IMR-90 (cell line): Measurements from ENCODE around the gene ZC3H4. TPM values are rescaled to one million over a fixed set of nuclear protein-coding genes. Genes with fewer than 3 reads are reported as not detected.

Experiments
- ATAC-seq: fragments of 200-7000 bp; cut with Tn5 transposase; 2 replicates; pipeline ENCODE4 v1.9.1; 2020; ENCODE audit warnings: low read depth, mild to moderate bottlenecking, moderate library complexity
- BruUV-seq: library from RNA; stranded (reverse); fragments of 400-500 nt; replicated peaks from 2 replicates; lab custom pipeline; 2021; lab: Mats Ljungman, UMichigan
- CTCF ChIA-PET: fragments of 300-600 bp; formaldehyde crosslinking; extraction: SDS; loops from one replicate; lab custom pipeline; 2021; ENCODE audit warnings: antibody characterized with exemption; lab: Yijun Ruan, JAX
- POLR2A ChIA-PET: fragments of 300-600 bp; sonication (Branson Sonifier 250); formaldehyde crosslinking; loops from one replicate; lab custom pipeline; 2022; ENCODE audit warnings: antibody characterized with exemption; ENCODE audit not compliant: unreplicated experiment; lab: Charles Lee
- DNase-seq: peaks from one replicate; pipeline ENCODE4 v3.0.0; 2013
- H2AFZ ChIP-seq: replicated peaks from 2 replicates; pipeline ENCODE3; 2013; ENCODE audit warnings: low read length, mild to moderate bottlenecking; ENCODE audit not compliant: poor library complexity
- H2AK5ac ChIP-seq: 2 replicates; pipeline ENCODE4 v1.6.1; 2013; ENCODE audit warnings: low read depth, low read length, inconsistent platforms
- H2AK9ac ChIP-seq: replicated peaks from 2 replicates; pipeline ENCODE3; 2013; ENCODE audit warnings: mild to moderate bottlenecking, low read depth, low read length, moderate library complexity; ENCODE audit not compliant: poor library complexity
- H2BK120ac ChIP-seq: 2 replicates; pipeline ENCODE4 v1.6.1; 2013; ENCODE audit warnings: low read depth, low read length, inconsistent platforms
- H2BK15ac ChIP-seq: 3 replicates; pipeline ENCODE4 v1.6.1; 2013; ENCODE audit warnings: low read depth, low read length, inconsistent platforms
- H2BK20ac ChIP-seq: 2 replicates; pipeline ENCODE4 v1.6.1; 2013; ENCODE audit warnings: low read depth, mild to moderate bottlenecking, inconsistent platforms, low read length, moderate library complexity
- H2BK5ac ChIP-seq: 2 replicates; pipeline ENCODE4 v1.6.1; 2013; ENCODE audit warnings: mild to moderate bottlenecking, low read depth, low read length, inconsistent platforms; ENCODE audit not compliant: poor library complexity, severe bottlenecking
- H3K14ac ChIP-seq: replicated peaks from 2 replicates; pipeline ENCODE4 v1.6.1; 2013; ENCODE audit warnings: low read depth, low read length, inconsistent platforms
- H3K18ac ChIP-seq: 2 replicates; pipeline ENCODE4 v1.6.1; 2013; ENCODE audit warnings: low read depth, low read length, control low read depth
- H3K23ac ChIP-seq: 2 replicates; pipeline ENCODE4 v1.6.1; 2013; ENCODE audit warnings: low read depth, low read length, inconsistent platforms
- H3K27ac ChIP-seq: 2 replicates; pipeline ENCODE4 v1.5.1; 2013; ENCODE audit warnings: mild to moderate bottlenecking, control low read depth, low read length; ENCODE audit not compliant: insufficient read depth
- H3K27me3 ChIP-seq: 2 replicates; pipeline ENCODE4 v1.6.1; 2013; ENCODE audit warnings: low read length; ENCODE audit not compliant: control insufficient read depth, insufficient read depth
- H3K36me3 ChIP-seq: 2 replicates; pipeline ENCODE4 v1.6.1; 2013; ENCODE audit warnings: low read length, mixed read lengths; ENCODE audit not compliant: control insufficient read depth, insufficient read depth
- H3K4ac ChIP-seq: 2 replicates; pipeline ENCODE4 v1.6.1; 2013; ENCODE audit warnings: low read depth, low read length, inconsistent platforms
- H3K4me1 ChIP-seq: 2 replicates; pipeline ENCODE4 v1.6.1; 2013; ENCODE audit warnings: low read length, mixed read lengths; ENCODE audit not compliant: control insufficient read depth, insufficient read depth
- H3K4me2 ChIP-seq: 2 replicates; pipeline ENCODE4 v1.6.1; 2013; ENCODE audit warnings: low read depth, mild to moderate bottlenecking, control low read depth, low read length, moderate library complexity
- H3K4me3 ChIP-seq: 2 replicates; pipeline ENCODE4 v1.5.1; 2013; ENCODE audit warnings: low read depth, mild to moderate bottlenecking, control low read depth, low read length, moderate library complexity; ENCODE audit not compliant: insufficient read depth
- H3K56ac ChIP-seq: 2 replicates; pipeline ENCODE4 v1.6.1; 2013; ENCODE audit warnings: low read length, inconsistent platforms; ENCODE audit not compliant: insufficient read depth; ENCODE audit errors: extremely low read depth
- H3K79me1 ChIP-seq, 2 experiments: 2 replicates each; pipeline ENCODE4 v1.6.1; 2013; ENCODE audit warnings: low read length in 2 of 2, inconsistent platforms in 1 of 2, low read depth in 1 of 2
- H3K9ac ChIP-seq: 2 replicates; pipeline ENCODE4 v1.6.1; 2013; ENCODE audit warnings: low read depth, low read length, control low read depth
- H3K9me1 ChIP-seq: 2 replicates; pipeline ENCODE4 v1.6.1; 2013; ENCODE audit warnings: low read length, inconsistent platforms; ENCODE audit not compliant: insufficient read depth
- H3K9me3 ChIP-seq: 2 replicates; pipeline ENCODE4 v1.6.1; 2013; ENCODE audit warnings: low read length; ENCODE audit not compliant: control insufficient read depth, insufficient read depth
- H4K20me1 ChIP-seq: 2 replicates; pipeline ENCODE4 v1.6.1; 2013; ENCODE audit warnings: low read length, inconsistent platforms; ENCODE audit not compliant: insufficient read depth
- H4K5ac ChIP-seq: 2 replicates; pipeline ENCODE4 v1.6.1; 2013; ENCODE audit warnings: mild to moderate bottlenecking, low read depth, low read length, control low read depth
- H4K8ac ChIP-seq, 2 experiments: 2 replicates each; pipeline ENCODE4 v1.6.1; 2013; ENCODE audit warnings: low read depth in 2 of 2, low read length in 2 of 2, control low read depth in 1 of 2, inconsistent platforms in 1 of 2
- H4K91ac ChIP-seq: 2 replicates; pipeline ENCODE4 v1.6.1; 2013; ENCODE audit warnings: low read depth, low read length, inconsistent platforms; ENCODE audit not compliant: insufficient read depth
- CEBPB ChIP-seq: IDR thresholded peaks from 2 replicates; pipeline ENCODE4 v1.6.1; 2012; ENCODE audit warnings: low read depth, low read length, improper control_type of control experiment
- CHD1 ChIP-seq: IDR thresholded peaks from 2 replicates; pipeline ENCODE4 v1.6.1; 2012; ENCODE audit warnings: low read depth, low read length, improper control_type of control experiment
- FOS ChIP-seq: fragments of 150-350 bp; IDR thresholded peaks from 2 replicates; pipeline ENCODE4 v1.6.1; 2016; ENCODE audit warnings: low read depth, low read length
- MAFK ChIP-seq: IDR thresholded peaks from 2 replicates; pipeline ENCODE4 v1.6.1; 2012; ENCODE audit warnings: low read depth, low read length, improper control_type of control experiment
- MAZ ChIP-seq: IDR thresholded peaks from 2 replicates; pipeline ENCODE4 v1.6.1; 2012; ENCODE audit warnings: low read depth, mild to moderate bottlenecking, low read length, improper control_type of control experiment, moderate library complexity, borderline replicate concordance
- NFE2L2 ChIP-seq: fragments of 150-350 bp; IDR thresholded peaks from 2 replicates; pipeline ENCODE4 v1.6.1; 2016; ENCODE audit warnings: low read depth, mild to moderate bottlenecking, low read length
- RAD21 ChIP-seq: IDR thresholded peaks from 2 replicates; pipeline ENCODE4 v1.6.1; 2012; ENCODE audit warnings: low read length, improper control_type of control experiment
- WGBS, 2 experiments: methylation state at CpG; one replicate each; pipeline versions ENCODE4 v1.1.5 to v1.1.7; 2013; ENCODE audit warnings: missing lambda C conversion rate in 2 of 2; ENCODE audit not compliant: insufficient read length in 1 of 2; ENCODE audit errors: extremely low coverage in 2 of 2; 5-methylcytosine and 5-hydroxymethylcytosine counted together
- dilution Hi-C: fragments of 300-500 bp; cut with HindIII; formaldehyde crosslinking; loops from one replicate; pipeline ENCODE4 v1.14.3; 2018; ENCODE audit warnings: low sequenced_read_pairs; ENCODE audit not compliant: unreplicated experiment
- in situ Hi-C: fragments of 300-500 bp; cut with MboI; formaldehyde crosslinking; loops from 3 replicates; pipeline ENCODE4 v1.14.3; 2019; ENCODE audit warnings: low sequenced_read_pairs, inconsistent platforms, mixed read lengths
- intact Hi-C: fragments of 100-400 bp; cut with micrococcal nuclease; formaldehyde crosslinking; loops from 2 replicates; pipeline ENCODE4 v1.10.0; 2022
- polyA plus RNA-seq, 3 experiments: library from polyadenylated mRNA; depleted of rRNA; stranded (reverse); fragments of >200 nt; gene quantifications; 2 replicates each; pipeline ENCODE4 v1.2.3, GENCODE V29; 2012; ENCODE audit warnings: low replicate concordance in 1 of 3
- total RNA-seq: library from RNA; depleted of rRNA; stranded (reverse); fragments of >200 nt; gene quantifications from 2 replicates; pipeline ENCODE4 v1.2.3, GENCODE V29; 2012
- TF ChIP-seq, protein P1 (sequence below): fragments of 150-350 bp; IDR thresholded peaks from 2 replicates; pipeline ENCODE4 v1.6.1; 2017; ENCODE audit warnings: mild to moderate bottlenecking, antibody characterized with exemption, low read length, low read depth
- TF ChIP-seq, protein P2 (sequence below): fragments of 150-350 bp; IDR thresholded peaks from 2 replicates; pipeline ENCODE4 v1.6.1; 2016; ENCODE audit warnings: low read depth, mild to moderate bottlenecking, low read length, moderate library complexity, borderline replicate concordance

ZC3H4 gene
- total and polyA plus RNA-seq, 2 of the 4 experiments (the other 2 are of a cell fraction): 3.9 to 8.9 TPM

DNA sequence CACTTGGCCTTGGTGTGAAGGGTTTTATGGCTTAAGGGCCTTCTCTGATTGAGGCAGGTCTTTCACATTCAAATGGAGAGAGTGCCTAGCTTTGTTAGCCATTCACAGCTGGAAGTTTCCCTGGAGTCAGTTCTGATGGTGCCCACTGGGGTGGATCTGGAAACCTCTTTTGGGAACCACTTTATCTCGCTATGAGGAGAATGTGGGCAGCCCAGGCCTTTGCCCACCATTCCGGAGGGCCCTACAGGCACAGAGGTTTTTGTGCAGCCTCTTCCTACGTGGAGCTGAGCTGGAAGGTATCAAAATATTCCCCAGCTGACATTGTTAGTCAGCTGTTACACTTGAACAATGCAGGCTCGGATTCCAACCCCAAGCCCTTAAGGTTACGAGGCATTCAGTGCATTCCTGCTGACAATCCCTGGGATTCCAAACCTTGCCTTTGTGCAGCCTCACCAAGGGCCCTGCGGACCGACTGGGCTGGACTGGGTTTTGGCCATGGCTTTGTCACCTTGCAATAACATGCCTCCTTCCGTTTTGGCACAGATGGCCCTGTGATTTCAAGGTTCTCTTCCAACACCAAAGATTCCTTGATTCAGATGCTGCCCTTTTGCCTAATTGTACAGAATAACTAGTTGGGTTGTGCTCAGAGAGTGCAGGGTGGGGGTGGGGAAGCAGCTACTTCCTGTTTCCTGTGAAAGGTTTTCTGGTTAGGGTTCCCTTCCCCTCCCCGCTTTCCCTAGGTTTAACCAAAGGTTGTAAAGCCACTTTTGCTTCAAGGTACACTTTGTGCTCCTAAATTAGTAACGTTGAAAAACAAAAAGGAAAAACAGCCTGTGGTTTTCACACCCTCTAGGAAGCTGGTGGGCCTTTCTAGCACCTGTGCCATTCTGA lies 44.1 kb upstream of the ZC3H4 start:
- Histone ChIP-seq H2AK5ac (peak overlapping the region; percentile 72; the same call in 1 of the 2 replicates), H3K36me3 (peaks cover 32% of the 10 kb centered on the region), H4K20me1 (peaks cover 15% of the 10 kb centered on the region; the same call in 1 of the 2 replicates), H3K14ac (peak overlapping the region; percentile 57), H3K18ac (peak overlapping the region; percentile 93), H3K4me1 (peaks cover 27% of the 10 kb centered on the region), H3K9me3 (no peaks in the 10 kb centered on the region), H2AFZ (peak overlapping the region; percentile 71), H2BK5ac (peak overlapping the region; percentile 92), H3K9ac (peak overlapping the region; percentile 42; the same call in 1 of the 2 replicates), H3K23ac (peak overlapping the region; percentile 47; the same call in 1 of the 2 replicates), H4K5ac (peak overlapping the region; percentile 75), H3K4me2 (peak overlapping the region; percentile 75), H2BK120ac (peak overlapping the region; percentile 17; the same call in 1 of the 2 replicates), H3K9me1 (peaks cover 12% of the 10 kb centered on the region), H4K8ac (peak overlapping the region; percentile 32 to 89; a peak in 3 of 4 replicates), H4K91ac (peak overlapping the region; percentile 66), H3K56ac (peak overlapping the region; percentile 19; the same call in 1 of the 2 replicates), H2AK9ac (peak overlapping the region; percentile 92), H3K4ac (peak overlapping the region; percentile 62), H3K4me3 (no peak overlapping the region), H3K27ac (peak overlapping the region; percentile 78), H2BK20ac (peak overlapping the region; percentile 11; the same call in 1 of the 2 replicates), H3K79me1 (peaks cover 34 to 80% of the 10 kb centered on the region in 2 experiments), H2BK15ac (peak overlapping the region; percentile 37; the same call in 1 of the 3 replicates), H3K27me3 (no peaks in the 10 kb centered on the region)
- dilution Hi-C loops (no loop called here), intact Hi-C loops (no loop called here), in situ Hi-C loops (no loop called here)
- DNase-seq (peak; percentile 72), ATAC-seq (peak; percentile 69)
- WGBS, 2 experiments: 46% methylated on average over 6 of the region's 10 CpGs; no CpG with 5 or more reads in 1 of the 2 experiments
- TF ChIP-seq, protein P1, sequence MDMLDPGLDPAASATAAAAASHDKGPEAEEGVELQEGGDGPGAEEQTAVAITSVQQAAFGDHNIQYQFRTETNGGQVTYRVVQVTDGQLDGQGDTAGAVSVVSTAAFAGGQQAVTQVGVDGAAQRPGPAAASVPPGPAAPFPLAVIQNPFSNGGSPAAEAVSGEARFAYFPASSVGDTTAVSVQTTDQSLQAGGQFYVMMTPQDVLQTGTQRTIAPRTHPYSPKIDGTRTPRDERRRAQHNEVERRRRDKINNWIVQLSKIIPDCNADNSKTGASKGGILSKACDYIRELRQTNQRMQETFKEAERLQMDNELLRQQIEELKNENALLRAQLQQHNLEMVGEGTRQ: no peak
- TF ChIP-seq MAZ (no peak), MAFK (no peak), CHD1 (no peak), RAD21 (no peak), NFE2L2 (no peak), CEBPB (no peak), FOS (no peak)
- TF ChIP-seq, protein P2, sequence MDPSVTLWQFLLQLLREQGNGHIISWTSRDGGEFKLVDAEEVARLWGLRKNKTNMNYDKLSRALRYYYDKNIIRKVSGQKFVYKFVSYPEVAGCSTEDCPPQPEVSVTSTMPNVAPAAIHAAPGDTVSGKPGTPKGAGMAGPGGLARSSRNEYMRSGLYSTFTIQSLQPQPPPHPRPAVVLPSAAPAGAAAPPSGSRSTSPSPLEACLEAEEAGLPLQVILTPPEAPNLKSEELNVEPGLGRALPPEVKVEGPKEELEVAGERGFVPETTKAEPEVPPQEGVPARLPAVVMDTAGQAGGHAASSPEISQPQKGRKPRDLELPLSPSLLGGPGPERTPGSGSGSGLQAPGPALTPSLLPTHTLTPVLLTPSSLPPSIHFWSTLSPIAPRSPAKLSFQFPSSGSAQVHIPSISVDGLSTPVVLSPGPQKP: no peak
- BruUV-seq: no TSS peak
- CTCF ChIA-PET: interaction anchor here (0.6 to 2.5 kb wide), 4 partner anchors 44 to 90 kb away, joined by 3 to 15 read pairs (median 4); partner anchors contain the start of gene ZC3H4
- POLR2A ChIA-PET: interaction anchor here (0.5 to 1.0 kb wide), 2 partner anchors 44 to 119 kb away, joined by 3 to 4 read pairs; partner anchors contain the start of gene ZC3H4
